GM12875 (cell line): ENCODE results near the gene GTF2I.

Experiments
- H3K4me3 ChIP-seq: one replicate; pipeline ENCODE4 v1.5.1; 2011; ENCODE audit warnings: low read depth, low read length, control low read depth
- TF ChIP-seq, protein P1 (sequence below): IDR thresholded peaks from 2 replicates; pipeline ENCODE4 v1.5.1; 2011; ENCODE audit warnings: low read depth, mild to moderate bottlenecking, control low read depth, inconsistent platforms, low read length, moderate library complexity, borderline replicate concordance; ENCODE audit not compliant: insufficient read depth

Gene GTF2I

DNA sequence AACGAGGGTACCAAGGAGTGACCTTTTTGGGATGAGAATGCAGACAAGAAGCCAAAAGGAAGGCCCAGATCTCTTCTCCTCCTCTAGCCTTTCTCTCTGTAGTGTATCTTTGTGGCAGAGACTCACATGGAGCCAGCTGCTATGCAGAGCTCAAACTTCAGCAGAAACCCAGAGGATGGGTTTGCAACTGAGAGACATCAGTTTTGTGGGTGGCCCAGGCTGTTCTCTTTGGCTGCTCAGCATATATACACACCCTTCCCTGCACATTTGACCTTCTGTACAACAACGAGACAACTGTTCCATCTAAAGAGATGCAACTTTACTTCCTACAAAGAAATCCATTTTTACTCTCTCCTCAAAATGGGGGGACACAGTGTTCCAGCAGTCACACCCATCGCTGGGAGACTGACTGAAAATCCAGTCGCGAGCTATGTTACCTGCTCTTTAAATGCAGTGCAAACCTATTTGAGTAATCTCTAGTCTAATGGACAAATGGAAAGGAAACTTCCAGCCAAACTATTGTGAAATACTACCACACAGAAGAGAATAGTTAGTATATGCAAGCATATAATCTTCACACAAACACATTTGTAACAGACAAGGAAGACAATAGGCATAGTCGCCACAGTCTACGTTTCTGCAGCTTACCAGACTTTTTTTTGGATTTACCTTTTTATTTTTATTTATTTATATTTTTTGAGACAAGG lies 51.2 kb downstream of the GTF2I start:
- H3K4me3 ChIP-seq: no peak overlapping the region
- TF ChIP-seq, protein P1, sequence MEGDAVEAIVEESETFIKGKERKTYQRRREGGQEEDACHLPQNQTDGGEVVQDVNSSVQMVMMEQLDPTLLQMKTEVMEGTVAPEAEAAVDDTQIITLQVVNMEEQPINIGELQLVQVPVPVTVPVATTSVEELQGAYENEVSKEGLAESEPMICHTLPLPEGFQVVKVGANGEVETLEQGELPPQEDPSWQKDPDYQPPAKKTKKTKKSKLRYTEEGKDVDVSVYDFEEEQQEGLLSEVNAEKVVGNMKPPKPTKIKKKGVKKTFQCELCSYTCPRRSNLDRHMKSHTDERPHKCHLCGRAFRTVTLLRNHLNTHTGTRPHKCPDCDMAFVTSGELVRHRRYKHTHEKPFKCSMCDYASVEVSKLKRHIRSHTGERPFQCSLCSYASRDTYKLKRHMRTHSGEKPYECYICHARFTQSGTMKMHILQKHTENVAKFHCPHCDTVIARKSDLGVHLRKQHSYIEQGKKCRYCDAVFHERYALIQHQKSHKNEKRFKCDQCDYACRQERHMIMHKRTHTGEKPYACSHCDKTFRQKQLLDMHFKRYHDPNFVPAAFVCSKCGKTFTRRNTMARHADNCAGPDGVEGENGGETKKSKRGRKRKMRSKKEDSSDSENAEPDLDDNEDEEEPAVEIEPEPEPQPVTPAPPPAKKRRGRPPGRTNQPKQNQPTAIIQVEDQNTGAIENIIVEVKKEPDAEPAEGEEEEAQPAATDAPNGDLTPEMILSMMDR: no peak

DNA sequence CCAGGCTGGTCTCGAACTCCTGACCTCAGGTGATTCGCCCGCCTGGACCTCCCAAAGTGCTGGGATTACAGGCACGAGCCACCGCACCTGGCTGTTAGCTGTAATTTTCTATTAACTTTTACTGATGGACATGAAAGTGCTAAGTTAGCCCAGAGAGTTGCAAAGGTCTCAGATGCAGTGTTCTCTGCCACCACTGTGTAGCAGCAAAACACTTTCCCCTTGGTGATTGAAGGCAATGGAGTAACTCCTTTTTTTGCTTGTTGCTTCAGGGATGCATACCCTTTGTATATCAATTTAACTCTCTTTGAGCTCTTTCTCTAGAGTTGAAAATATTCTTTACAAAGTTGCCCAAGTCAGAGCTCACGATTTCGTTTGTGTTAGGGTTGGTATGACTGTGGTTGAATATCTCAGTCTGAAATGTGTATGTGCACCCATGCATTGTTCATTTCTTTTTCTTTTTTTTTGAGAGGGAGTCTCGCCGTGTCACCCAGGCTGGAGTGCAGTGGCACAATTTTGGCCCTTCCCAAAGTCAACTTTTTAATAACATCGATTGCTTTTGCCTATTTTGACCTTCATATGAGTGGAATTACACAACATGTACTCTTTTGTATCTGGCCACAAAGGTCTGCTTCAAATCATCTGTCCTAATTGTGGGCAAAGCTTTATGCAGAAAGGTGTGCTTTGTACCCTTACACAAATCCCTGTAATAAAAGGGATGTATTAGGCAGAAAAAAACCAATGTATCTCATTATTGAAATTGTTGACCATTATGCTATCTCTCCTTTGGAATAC lies 52.6 kb downstream of the GTF2I start:
- TF ChIP-seq, protein P1: peak; percentile 8; the same call in 1 of the 2 replicates
- H3K4me3 ChIP-seq: no peak overlapping the region

- H3K4me3 ChIP-seq: no peak overlapping the region
- TF ChIP-seq, protein P1: no peak
These were observed 56.0 kb downstream of the GTF2I start for GRCh38 chr7:74713567-74713966.

GRCh38 chr7:74717889-74718288 lies 60.4 kb downstream of the GTF2I start:
- TF ChIP-seq, protein P1: no peak
- H3K4me3 ChIP-seq: no peak overlapping the region

DNA sequence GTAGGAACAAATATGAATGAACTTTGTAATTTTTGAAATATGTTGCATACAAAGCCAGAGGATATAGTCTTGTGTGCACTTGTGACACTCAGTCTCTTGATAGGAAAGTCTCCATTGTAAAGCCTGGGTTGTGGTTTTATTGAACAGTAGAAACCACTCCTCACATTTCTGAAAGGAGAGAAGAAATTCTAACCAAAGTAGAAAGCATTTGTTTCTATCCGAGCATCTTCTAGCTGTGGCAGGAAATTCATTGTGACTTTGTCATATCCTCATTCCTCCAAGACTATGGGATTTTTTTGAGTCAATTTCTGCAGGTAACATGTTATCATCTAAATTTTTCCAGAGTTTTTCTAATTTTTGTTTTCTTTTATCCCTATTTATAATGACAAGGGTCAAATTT lies 60.8 kb downstream of the GTF2I start:
- no peak overlapping the region for H3K4me3 ChIP-seq
- TF ChIP-seq, protein P1: no peak

- H3K4me3 ChIP-seq: no peak overlapping the region
- TF ChIP-seq, protein P1: no peak
These were observed 64.6 kb downstream of the GTF2I start for GRCh38 chr7:74722153-74722552.

- H3K4me3 ChIP-seq: no peak overlapping the region
- TF ChIP-seq, protein P1: no peak
These were observed 68.3 kb downstream of the GTF2I start for GRCh38 chr7:74725840-74726239.
